BLaER1 (cell line): ENCODE results near the gene KIFC3.
"Not testable (repeated sequence)": the region's sequence is repeated elsewhere in the genome, so short reads cannot be mapped to it uniquely, and the experiment has no call there.

Experiments used
- H3K27ac ChIP-seq: shearing (Covaris generic); formaldehyde crosslinking; 2 replicates; pipeline ENCODE4 v1.8.1; 2022
- H3K27me3 ChIP-seq: shearing (Covaris generic); formaldehyde crosslinking; 2 replicates; pipeline ENCODE4 v1.8.1; 2022
- H3K36me3 ChIP-seq: shearing (Covaris generic); formaldehyde crosslinking; 2 replicates; pipeline ENCODE4 v1.8.1; 2022
- H3K4me1 ChIP-seq: shearing (Covaris generic); formaldehyde crosslinking; 2 replicates; pipeline ENCODE4 v1.8.1; 2022
- H3K4me2 ChIP-seq: shearing (Covaris generic); formaldehyde crosslinking; 2 replicates; pipeline ENCODE4 v1.8.1; 2022
- H3K4me3 ChIP-seq: shearing (Covaris generic); formaldehyde crosslinking; 2 replicates; pipeline ENCODE4 v1.8.1; 2022
- H3K9ac ChIP-seq: shearing (Covaris generic); formaldehyde crosslinking; 2 replicates; pipeline ENCODE4 v1.8.1; 2022
- H3K9me3 ChIP-seq: shearing (Covaris generic); formaldehyde crosslinking; 2 replicates; pipeline ENCODE4 v1.8.1; 2022
- H4K20me1 ChIP-seq: shearing (Covaris generic); formaldehyde crosslinking; 2 replicates; pipeline ENCODE4 v1.8.1; 2022
- Cebpa-rat ChIP-seq: shearing (Covaris generic); IDR thresholded peaks from 2 replicates; pipeline ENCODE4 v1.8.1; 2022

The KIFC3 gene

DNA sequence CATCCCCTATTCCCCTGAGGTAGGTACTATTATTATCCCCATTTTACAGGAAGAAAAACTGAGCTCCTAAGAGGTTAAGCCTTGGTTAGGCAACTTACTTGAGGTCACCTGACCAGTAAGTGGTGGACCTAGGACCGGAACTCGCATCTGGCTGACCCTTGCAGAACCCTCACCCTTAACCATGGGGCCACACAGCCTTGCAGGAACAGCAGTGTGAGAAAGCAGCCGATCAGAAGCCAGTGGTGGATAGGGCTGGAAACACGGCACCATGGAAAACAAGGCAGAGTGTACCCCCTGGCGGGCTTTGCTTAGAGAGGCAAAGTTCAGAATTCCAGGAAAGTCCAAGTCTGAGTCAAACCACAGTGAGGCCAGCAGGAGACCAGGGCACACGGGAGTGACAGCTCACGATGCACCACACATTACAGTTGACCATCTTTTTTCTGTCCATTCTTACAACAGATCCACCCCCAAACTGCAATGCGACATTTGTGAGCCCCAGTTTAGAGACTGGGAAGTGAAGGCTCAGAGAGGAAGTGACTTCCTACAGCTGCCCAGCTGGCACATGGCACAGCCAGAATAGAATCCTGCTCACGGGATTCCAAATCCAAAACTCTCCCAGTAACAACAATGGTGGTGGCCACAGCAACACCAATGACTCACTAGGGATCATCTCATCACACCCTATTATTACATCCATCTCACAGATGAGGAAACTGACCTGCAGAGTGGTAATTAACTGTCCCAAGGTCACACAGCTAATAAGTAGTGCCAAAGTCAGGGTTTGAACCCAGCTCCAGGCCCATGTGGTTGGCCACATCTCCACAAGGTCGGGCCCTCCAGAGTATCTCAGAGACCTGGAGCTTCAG is 20.3 kb downstream of the KIFC3 start:
- Histone ChIP-seq H3K27ac (no peak overlapping the region), H3K4me3 (no peak overlapping the region), H3K9ac (no peak overlapping the region), H3K36me3 (no peaks in the 10 kb centered on the region), H3K4me1 (no peaks in the 10 kb centered on the region), H3K4me2 (no peak overlapping the region), H4K20me1 (no peaks in the 10 kb centered on the region), H3K27me3 (no peaks in the 10 kb centered on the region), H3K9me3 (no peaks in the 10 kb centered on the region)
- no peak for TF ChIP-seq Cebpa-rat

DNA sequence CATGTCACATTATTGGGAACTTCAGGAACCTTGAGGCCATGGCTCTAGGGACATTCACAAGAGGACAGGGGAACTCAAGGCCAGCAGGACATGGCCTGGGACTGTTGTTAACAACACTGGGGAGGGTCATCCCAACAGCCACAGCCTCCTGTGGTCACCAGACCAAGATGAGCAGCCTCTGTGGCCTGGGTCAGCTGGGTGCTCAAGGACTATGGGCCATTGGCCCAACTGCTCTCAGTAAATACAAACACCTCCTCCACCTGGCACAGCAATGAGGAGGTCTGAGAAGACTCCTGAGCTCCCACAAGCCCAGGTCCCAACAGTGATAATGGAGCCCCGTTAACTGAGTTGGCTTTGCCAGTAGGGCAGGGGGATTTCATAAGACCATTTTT is 20.9 kb downstream of the KIFC3 start:
- no peak overlapping the region for H3K4me3 ChIP-seq
- H3K36me3 ChIP-seq = no peaks in the 10 kb centered on the region
- H3K27ac ChIP-seq = no peak overlapping the region

DNA sequence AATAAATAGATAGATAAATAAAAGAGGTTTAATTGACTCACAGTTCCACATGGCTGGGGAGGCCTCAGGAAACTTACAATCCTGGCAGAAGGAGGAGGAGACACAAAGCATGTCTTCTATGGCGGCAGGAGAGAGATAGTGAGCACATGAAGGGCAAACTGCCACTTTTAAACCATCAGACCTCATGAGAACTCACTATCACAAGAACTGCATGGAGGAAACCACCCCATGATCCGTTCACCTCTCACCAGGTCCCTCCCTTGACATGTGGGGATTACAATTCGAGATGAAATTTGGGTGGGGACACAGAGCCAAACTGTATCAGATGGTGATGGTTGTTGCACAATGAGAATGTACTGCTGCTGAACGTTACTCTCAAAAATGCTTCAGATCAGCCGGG is 22.5 kb downstream of the KIFC3 start:
- H4K20me1 ChIP-seq, H3K9ac ChIP-seq, H3K27ac ChIP-seq, H3K36me3 ChIP-seq, H3K27me3 ChIP-seq, H3K4me3 ChIP-seq, H3K4me1 ChIP-seq, H3K4me2 ChIP-seq, H3K9me3 ChIP-seq: not testable (repeated sequence)

More for the DNA sequence above, 20.9 kb downstream of the KIFC3 start:
- Histone ChIP-seq H3K9me3 (no peaks in the 10 kb centered on the region), H3K27me3 (no peaks in the 10 kb centered on the region), H3K4me2 (no peak overlapping the region), H4K20me1 (no peaks in the 10 kb centered on the region), H3K9ac (no peak overlapping the region), H3K4me1 (no peaks in the 10 kb centered on the region)
- TF ChIP-seq Cebpa-rat = no peak

GRCh38 chr16:57778658-57779057 is 23.6 kb downstream of the KIFC3 start:
- no peak overlapping the region for H3K9ac ChIP-seq
- H3K9me3 ChIP-seq = no peaks in the 10 kb centered on the region
- H3K4me3 ChIP-seq = no peak overlapping the region
- no peaks in the 10 kb centered on the region for H3K36me3 ChIP-seq
- H4K20me1 ChIP-seq = no peaks in the 10 kb centered on the region
- H3K4me2 ChIP-seq = no peak overlapping the region
- no peak overlapping the region for H3K27ac ChIP-seq
- no peaks in the 10 kb centered on the region for H3K27me3 ChIP-seq
- H3K4me1 ChIP-seq = no peaks in the 10 kb centered on the region
- TF ChIP-seq Cebpa-rat = no peak

- H4K20me1 ChIP-seq = no peaks in the 10 kb centered on the region
- H3K27me3 ChIP-seq = no peaks in the 10 kb centered on the region
- no peaks in the 10 kb centered on the region for H3K9me3 ChIP-seq
- TF ChIP-seq Cebpa-rat = no peak
- peak overlapping the region; percentile 18; the same call in 1 of the 2 replicates for H3K27ac ChIP-seq
- no peak overlapping the region for H3K4me2 ChIP-seq
- H3K36me3 ChIP-seq = peaks cover 6% of the 10 kb centered on the region; the same call in 1 of the 2 replicates
- H3K4me1 ChIP-seq = peaks cover 8% of the 10 kb centered on the region
- no peak overlapping the region for H3K9ac ChIP-seq
- no peak overlapping the region for H3K4me3 ChIP-seq
These were observed 26.4 kb downstream of the KIFC3 start for GRCh38 chr16:57775661-57776469.

- no peak overlapping the region for H3K4me2 ChIP-seq
- TF ChIP-seq Cebpa-rat = no peak
- no peak overlapping the region for H3K27ac ChIP-seq
- no peak overlapping the region for H3K4me3 ChIP-seq
- no peaks in the 10 kb centered on the region for H3K27me3 ChIP-seq
- no peaks in the 10 kb centered on the region for H4K20me1 ChIP-seq
- H3K9ac ChIP-seq = no peak overlapping the region
- peaks cover 16% of the 10 kb centered on the region; the same call in 1 of the 2 replicates for H3K36me3 ChIP-seq
- H3K4me1 ChIP-seq = peaks cover 8% of the 10 kb centered on the region
- H3K9me3 ChIP-seq = no peaks in the 10 kb centered on the region
These were observed 27.5 kb downstream of the KIFC3 start for GRCh38 chr16:57774705-57775285.

- no peaks in the 10 kb centered on the region for H3K27me3 ChIP-seq
- no peak overlapping the region for H3K4me2 ChIP-seq
- H3K9ac ChIP-seq = no peak overlapping the region
- H3K27ac ChIP-seq = no peak overlapping the region
- no peaks in the 10 kb centered on the region for H4K20me1 ChIP-seq
- H3K4me1 ChIP-seq = peaks cover 8% of the 10 kb centered on the region
- no peak overlapping the region for H3K4me3 ChIP-seq
- TF ChIP-seq Cebpa-rat = no peak
- peaks cover 22% of the 10 kb centered on the region; the same call in 1 of the 2 replicates for H3K36me3 ChIP-seq
- no peaks in the 10 kb centered on the region for H3K9me3 ChIP-seq
These were observed 28.5 kb downstream of the KIFC3 start for GRCh38 chr16:57773655-57774295.

GRCh38 chr16:57773019-57773418 is 29.3 kb downstream of the KIFC3 start:
- H3K4me1 ChIP-seq = peaks cover 8% of the 10 kb centered on the region
- peak overlapping the region; percentile 42; the same call in 1 of the 2 replicates for H3K4me2 ChIP-seq
- H4K20me1 ChIP-seq = no peaks in the 10 kb centered on the region
- H3K36me3 ChIP-seq = peaks cover 22% of the 10 kb centered on the region; the same call in 1 of the 2 replicates
- H3K4me3 ChIP-seq = no peak overlapping the region
- TF ChIP-seq Cebpa-rat = no peak
- H3K9ac ChIP-seq = no peak overlapping the region
- H3K27ac ChIP-seq = peak overlapping the region; percentile 13; the same call in 1 of the 2 replicates
- H3K27me3 ChIP-seq = no peaks in the 10 kb centered on the region
- no peaks in the 10 kb centered on the region for H3K9me3 ChIP-seq

DNA sequence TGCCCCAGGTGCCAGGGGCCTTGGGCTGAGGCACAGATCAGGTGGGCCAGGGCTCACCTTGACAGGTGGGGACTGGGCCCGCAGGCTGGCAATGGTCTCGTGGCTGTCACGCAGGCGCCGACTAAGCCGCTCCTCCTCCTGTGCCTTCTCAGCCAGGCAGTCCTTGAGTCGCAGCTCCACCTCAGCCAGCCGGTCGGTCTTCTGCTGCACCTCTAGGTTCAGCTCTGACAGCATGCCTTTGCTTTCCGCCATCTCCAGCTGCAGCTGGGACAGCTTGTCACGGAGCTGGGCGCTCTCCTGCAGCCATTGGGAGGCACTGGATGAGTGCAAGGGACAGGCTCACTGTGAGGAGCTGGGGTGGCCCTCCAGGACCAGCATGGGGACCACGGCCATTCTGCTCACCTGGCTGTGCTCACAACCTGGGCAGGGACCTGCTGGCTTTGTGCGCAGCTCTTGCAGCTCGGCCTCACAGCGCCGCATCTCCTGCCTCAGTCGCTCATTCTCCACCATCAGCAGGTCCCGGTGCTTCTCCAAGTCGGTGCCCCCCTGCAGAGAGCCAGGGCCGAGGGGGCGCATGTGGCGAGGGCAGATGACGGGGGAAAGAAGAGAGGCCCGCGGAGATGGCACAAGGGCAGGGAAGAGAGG is 31.0 kb downstream of the KIFC3 start:
- no peaks in the 10 kb centered on the region for H4K20me1 ChIP-seq
- no peaks in the 10 kb centered on the region for H3K27me3 ChIP-seq
- no peak overlapping the region for H3K4me2 ChIP-seq
- TF ChIP-seq Cebpa-rat = no peak
- no peak overlapping the region for H3K27ac ChIP-seq
- H3K9ac ChIP-seq = no peak overlapping the region
- peaks cover 8% of the 10 kb centered on the region for H3K4me1 ChIP-seq
- H3K9me3 ChIP-seq = no peaks in the 10 kb centered on the region
- H3K4me3 ChIP-seq = no peak overlapping the region
- H3K36me3 ChIP-seq = peaks cover 22% of the 10 kb centered on the region; the same call in 1 of the 2 replicates
